GM12891 (cell line): ENCODE data around the gene RPL6.

Source experiments
- DNase-seq: peaks from one replicate; pipeline ENCODE4 v3.0.0; 2011; ENCODE audit warnings: low spot score; ENCODE audit not compliant: insufficient read length
- FAIRE-seq: peaks from 2 replicates; lab custom pipeline; 2011; peaks lifted over from hg19 to GRCh38; lab: Jason Lieb, UNC
- PAX5 ChIP-seq: IDR thresholded peaks from 2 replicates; pipeline ENCODE4 v1.6.1; 2011; ENCODE audit warnings: low read length, moderate library complexity, mild to moderate bottlenecking; ENCODE audit not compliant: insufficient read depth, severe bottlenecking
- POLR2A ChIP-seq: IDR thresholded peaks from 2 replicates; pipeline ENCODE4 v1.6.1; 2011; ENCODE audit warnings: low read depth, low read length, control low read depth
- POLR2AphosphoS5 ChIP-seq: IDR thresholded peaks from 2 replicates; pipeline ENCODE4 v1.6.1; 2011; ENCODE audit warnings: low read depth, low read length, control low read depth
- POU2F2 ChIP-seq: IDR thresholded peaks from 2 replicates; pipeline ENCODE4 v1.6.1; 2011; ENCODE audit warnings: low read depth, mild to moderate bottlenecking, control low read depth, low read length, moderate library complexity
- SPI1 ChIP-seq: IDR thresholded peaks from 2 replicates; pipeline ENCODE4 v1.6.1; 2011; ENCODE audit warnings: low read depth, low read length, control low read depth
- TAF1 ChIP-seq: IDR thresholded peaks from 2 replicates; pipeline ENCODE4 v1.6.1; 2011; ENCODE audit warnings: low read depth, low read length, control low read depth

The RPL6 gene

DNA sequence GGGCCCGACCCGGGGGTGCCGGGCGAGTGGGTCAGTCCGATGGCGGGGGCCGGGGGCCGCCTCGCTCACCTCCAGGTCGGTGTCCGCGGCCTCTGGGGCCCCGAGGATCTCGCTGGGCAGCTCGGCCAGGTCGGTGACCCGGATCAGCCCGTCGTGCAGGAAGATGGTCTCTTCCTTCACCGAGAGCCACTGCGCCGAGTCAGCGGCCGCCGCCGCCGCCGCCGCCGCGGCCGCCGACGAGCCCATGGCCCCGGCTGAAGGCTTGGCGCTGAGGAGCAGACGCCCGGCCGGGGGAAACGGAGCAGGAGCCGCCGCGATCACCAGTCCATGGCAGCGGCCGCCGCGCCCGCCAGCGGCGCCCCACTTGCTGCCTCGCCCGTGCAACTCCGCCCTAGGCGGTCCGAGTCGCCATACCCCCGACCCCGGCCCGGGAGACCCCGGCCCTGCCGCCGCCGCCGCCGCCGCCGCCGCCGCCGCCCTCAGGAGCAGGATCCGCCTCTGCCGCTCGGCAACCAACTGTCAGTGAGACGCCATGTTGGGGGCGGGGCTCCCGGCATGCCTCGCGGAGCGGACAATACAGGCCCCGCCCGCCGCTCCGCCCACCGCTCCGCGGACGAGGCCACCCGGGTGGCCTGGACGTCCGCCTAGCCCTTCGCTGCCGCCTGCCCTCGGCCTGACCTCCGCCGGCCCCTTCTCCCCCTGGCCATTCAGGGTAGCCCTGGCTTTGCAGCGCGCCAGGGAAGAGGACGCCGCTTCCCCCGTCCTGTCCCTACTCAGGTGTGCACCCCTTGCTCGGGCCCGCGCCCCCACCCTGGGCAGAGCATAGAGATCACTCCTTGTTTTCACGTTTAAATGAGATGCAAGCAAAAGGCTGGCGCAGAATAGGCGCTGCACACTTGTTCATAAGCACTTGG lies 27.3 kb downstream of the RPL6 start, which contains the start of gene HECTD4:
Gene HECTD4 (minus strand): TSS at position 549 of the 914 bp plus-strand sequence. CDS start 303 bp downstream, at position 246.
- FAIRE-seq: peak; percentile 78
- DNase-seq: peak; percentile 92
- peak; percentile 59 for TF ChIP-seq POLR2A
- peak; percentile 64 for TF ChIP-seq TAF1
- TF ChIP-seq POLR2AphosphoS5: peak; percentile 71
- TF ChIP-seq POU2F2: no peak

DNA sequence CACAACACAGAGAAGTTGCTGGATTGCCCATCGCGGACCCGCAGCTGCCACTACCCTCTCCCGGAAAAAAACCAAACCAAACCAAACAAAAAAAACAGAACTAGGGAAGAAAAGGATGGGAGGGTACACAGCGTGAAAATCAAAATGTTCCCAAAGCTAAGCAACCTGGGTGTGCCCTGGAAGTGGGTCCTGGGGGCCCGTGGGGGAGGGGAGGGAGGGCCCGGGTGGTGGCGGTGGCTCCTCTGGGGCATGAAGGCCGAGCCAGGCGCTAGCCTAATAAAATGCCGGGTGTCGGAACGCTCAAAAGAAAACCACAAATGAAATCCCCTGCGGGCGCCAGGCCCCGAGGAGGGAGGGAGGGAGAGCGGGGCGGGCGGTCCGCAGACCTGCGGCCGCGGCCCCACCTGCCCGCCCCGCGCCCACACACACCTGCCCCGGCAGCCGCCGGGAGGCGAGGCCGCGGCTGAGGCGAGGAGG lies 28.0 kb downstream of the RPL6 start:
- DNase-seq: peak; percentile 55
- FAIRE-seq: no peak
- no peak for TF ChIP-seq TAF1
- no peak for TF ChIP-seq POLR2A
- no peak for TF ChIP-seq POLR2AphosphoS5
- TF ChIP-seq PAX5: no peak
- TF ChIP-seq SPI1: no peak
- no peak for TF ChIP-seq POU2F2

DNA sequence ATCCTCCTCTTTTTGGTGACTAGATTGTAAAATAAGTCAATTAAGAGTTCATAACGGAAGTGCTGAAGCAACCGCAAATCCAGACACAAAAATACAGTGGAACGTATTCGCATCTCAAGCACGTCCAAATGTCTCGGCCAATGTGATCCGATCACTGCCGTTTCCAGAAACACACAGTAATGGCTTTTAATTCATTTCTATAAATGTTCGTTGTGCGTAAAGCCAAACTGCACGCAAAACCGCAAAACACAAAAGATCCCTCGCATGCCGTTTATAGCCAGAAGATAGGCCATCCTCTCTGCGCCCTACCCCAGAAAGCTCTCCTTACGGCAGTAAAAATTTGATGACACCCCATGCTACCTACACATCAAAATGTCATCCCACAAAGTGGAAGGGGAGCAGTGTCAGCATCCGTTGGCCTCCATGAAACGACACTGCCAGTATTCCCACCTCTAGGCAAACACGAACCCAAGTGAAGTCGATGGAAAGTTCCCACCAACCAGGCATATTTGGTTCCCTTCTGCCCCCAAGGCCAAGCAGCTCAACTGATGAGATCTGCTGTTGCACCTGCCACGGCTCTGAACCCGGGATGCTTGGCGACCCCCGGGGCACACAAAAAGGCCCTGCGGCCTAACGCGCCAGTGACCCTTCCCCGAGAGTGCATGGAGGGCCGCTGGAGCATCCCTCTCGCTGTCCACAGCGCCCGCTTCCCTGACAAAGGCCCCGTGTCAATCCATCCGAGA lies 28.6 kb downstream of the RPL6 start:
- FAIRE-seq (peak; percentile 63), DNase-seq (no peak)
- no peak for TF ChIP-seq POU2F2
- TF ChIP-seq PAX5: no peak
- no peak for TF ChIP-seq POLR2A
- TF ChIP-seq TAF1: no peak
- no peak for TF ChIP-seq POLR2AphosphoS5
- no peak for TF ChIP-seq SPI1

DNA sequence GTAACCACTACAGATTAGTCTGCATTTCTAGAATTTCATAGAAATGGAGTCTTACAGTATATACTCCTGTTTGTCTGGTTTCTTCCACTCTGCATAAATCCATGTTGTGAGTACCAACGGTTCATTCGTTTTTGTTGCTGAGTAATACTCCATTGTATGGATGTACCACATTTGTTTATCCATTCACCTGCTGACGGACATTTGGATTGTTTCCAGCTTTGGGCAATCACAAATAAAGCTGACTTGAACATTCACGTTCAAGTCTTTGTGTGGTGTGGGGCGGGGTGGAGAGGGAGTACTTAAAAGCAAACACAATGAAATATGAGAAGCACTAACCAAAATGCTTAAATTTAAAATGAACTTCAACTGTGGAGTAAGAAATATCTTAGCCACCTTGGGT lies 34.3 kb downstream of the RPL6 start:
- no peak for FAIRE-seq
- TF ChIP-seq SPI1: no peak
- TF ChIP-seq POLR2A: no peak
- no peak for TF ChIP-seq TAF1
- TF ChIP-seq POU2F2: no peak
- no peak for TF ChIP-seq PAX5
- TF ChIP-seq POLR2AphosphoS5: no peak
- no peak for DNase-seq

DNA sequence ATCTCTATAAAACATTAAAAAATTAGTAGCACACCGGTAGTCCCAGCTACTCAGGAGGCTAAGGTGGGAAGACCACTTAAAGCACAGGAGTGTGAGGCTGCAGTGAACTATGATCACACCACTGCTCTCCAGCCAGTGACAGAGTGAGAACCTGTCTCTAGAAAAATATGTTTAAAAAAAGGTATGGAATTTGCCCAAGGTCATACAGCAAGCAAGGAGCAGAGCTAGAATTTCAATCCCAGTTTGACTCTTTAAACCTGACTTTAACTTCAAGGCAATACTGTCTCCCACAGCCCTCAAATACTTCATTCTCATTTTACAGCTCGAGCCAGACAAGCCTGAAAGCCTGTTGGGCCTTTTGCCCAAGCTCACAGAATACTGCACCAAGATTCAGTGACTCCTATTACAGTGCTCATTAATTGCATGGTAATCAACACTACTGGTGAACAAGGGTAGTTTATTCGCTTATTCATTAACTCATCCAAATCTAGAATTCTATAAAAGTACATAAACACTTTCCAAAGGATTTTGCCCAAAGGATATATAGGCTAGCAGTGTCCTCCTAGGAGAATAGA lies 35.2 kb downstream of the RPL6 start:
- no peak for FAIRE-seq

DNA sequence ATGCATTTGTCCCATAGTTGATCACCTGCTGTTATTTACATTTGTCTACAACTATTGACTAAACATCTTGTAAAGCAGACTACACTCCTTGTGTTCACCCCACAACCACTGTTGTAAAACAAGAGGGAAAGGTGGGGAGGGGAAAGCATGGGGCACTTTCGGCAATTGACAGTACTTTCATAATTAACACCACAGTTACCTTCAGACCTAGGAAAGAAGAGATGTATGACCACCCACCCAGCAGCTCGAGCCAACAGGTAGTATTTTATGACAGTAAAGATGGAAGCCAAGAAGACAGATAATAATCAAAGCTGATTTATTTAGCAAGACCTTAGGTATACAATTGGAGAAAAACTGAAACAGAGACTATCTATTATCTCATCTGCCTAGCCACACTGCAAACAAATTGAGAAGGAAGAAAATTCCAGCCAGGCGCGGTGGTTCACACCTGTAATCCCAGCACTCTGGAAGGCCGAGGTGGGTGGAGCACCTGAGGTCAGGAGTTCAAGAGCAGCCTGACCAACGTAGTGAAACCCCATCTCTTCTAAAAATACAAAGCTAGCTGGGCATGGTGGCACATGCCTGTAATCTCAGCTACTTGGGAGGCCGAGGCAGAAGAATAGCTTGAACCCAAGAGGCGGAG lies 38.4 kb downstream of the RPL6 start:
- no peak for TF ChIP-seq POU2F2
- no peak for TF ChIP-seq POLR2A
- no peak for TF ChIP-seq TAF1
- no peak for TF ChIP-seq PAX5
- TF ChIP-seq POLR2AphosphoS5: no peak
- no peak for TF ChIP-seq SPI1
- DNase-seq: no peak
- FAIRE-seq: peak; percentile 16

More for the DNA sequence above, 35.2 kb downstream of the RPL6 start:
- TF ChIP-seq TAF1 (no peak), SPI1 (no peak), POU2F2 (no peak), POLR2A (no peak), POLR2AphosphoS5 (no peak)
- DNase-seq: no peak

DNA sequence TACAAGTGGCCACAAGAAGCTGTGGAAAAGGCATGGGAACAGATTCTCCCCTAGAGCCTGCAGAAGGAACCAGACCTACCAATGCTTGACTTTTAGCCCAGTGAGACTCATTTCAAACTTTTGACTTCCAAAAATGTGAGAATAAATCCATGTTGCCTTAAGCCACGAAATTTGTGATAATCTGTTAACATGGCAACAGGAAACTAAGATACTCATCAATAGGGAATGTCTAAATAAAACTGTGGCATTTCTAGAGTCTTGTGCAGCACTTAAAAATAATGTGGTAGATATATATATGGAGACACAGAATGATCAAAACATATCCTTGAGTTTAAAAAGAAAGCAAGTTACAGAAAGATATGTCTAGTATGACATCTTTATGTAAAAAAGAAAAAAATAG lies 39.2 kb downstream of the RPL6 start:
- DNase-seq: no peak
- TF ChIP-seq POU2F2 (no peak), POLR2A (no peak), POLR2AphosphoS5 (no peak), PAX5 (no peak), TAF1 (no peak), SPI1 (no peak)
- no peak for FAIRE-seq

DNA sequence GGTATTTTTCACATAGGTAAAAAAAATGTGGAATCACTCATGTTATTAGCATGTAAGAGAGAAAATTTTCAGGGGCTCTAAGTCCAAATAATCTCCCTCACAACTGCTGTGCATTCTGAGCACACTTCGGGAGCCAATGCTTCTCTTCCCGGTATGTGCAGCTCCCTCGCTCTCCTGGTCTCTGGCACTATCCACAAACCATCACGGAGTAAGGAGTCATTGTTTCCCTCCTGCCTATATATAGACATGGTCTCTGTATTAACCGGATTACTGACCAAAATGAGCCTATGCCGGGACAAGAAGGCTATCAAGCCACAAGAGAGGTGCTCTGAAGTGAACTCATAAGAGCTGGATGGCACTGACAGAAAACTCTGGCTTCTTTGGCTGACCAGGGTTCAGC lies 40.5 kb downstream of the RPL6 start:
- no peak for DNase-seq
- no peak for TF ChIP-seq PAX5
- no peak for TF ChIP-seq POLR2AphosphoS5
- TF ChIP-seq POU2F2: no peak
- TF ChIP-seq TAF1: no peak
- no peak for TF ChIP-seq SPI1
- TF ChIP-seq POLR2A: no peak
- FAIRE-seq: no peak
